PC-9 (cell line): ENCODE measurements around the gene LSM4. TPM values are rescaled to one million over a fixed set of nuclear protein-coding genes. Genes with fewer than 3 reads are reported as not detected.

Experiments used
- BruUV-seq: library from RNA; stranded (reverse); fragments of 400-500 nt; replicated peaks from 2 replicates; lab custom pipeline; 2021; lab: Mats Ljungman, UMichigan
- CTCF ChIA-PET: fragments of 300-600 bp; sonication (Branson Sonifier 250); formaldehyde crosslinking; loops from one replicate; lab custom pipeline; 2022; ENCODE audit warnings: antibody characterized with exemption; lab: Charles Lee
- POLR2A ChIA-PET: fragments of 300-600 bp; sonication (Branson Sonifier 250); formaldehyde crosslinking; loops from one replicate; lab custom pipeline; 2022; ENCODE audit warnings: antibody characterized with exemption; ENCODE audit not compliant: unreplicated experiment; lab: Charles Lee
- DNase-seq, 2 experiments: peaks; one replicate each; pipeline versions ENCODE4 v3.0.0 to v3.0.0-alpha.2; 2015 to 2022; ENCODE audit warnings: mixed read lengths in 1 of 2
- H2AFZ ChIP-seq: fragments of 200-600 bp; sonication (generic); 2 replicates; pipeline ENCODE4 v1.8.1; 2017; ENCODE audit warnings: antibody characterized with exemption
- H3F3A ChIP-seq: fragments of 200-600 bp; sonication (generic); 2 replicates; pipeline ENCODE4 v1.8.1; 2017; ENCODE audit warnings: antibody characterized with exemption, mild to moderate bottlenecking, low read depth; ENCODE audit not compliant: insufficient read depth
- H3K27ac ChIP-seq: fragments of 200-600 bp; sonication (generic); 2 replicates; pipeline ENCODE4 v1.6.1; 2016; ENCODE audit warnings: mixed run types
- H3K27me3 ChIP-seq: fragments of 200-600 bp; sonication (generic); 2 replicates; pipeline ENCODE4 v1.6.1; 2016; ENCODE audit warnings: low read depth, mixed run types; ENCODE audit not compliant: insufficient read depth
- H3K36me3 ChIP-seq: fragments of 200-600 bp; sonication (generic); 2 replicates; pipeline ENCODE4 v1.6.1; 2016; ENCODE audit warnings: low read depth, mixed run types
- H3K4me1 ChIP-seq: fragments of 200-600 bp; sonication (generic); replicated peaks from 2 replicates; pipeline ENCODE4 v1.6.1; 2016; ENCODE audit warnings: mixed run types; ENCODE audit not compliant: insufficient read depth
- H3K4me2 ChIP-seq: fragments of 200-600 bp; sonication (generic); 2 replicates; pipeline ENCODE4 v1.6.1; 2017; ENCODE audit warnings: mixed run types
- H3K4me3 ChIP-seq: fragments of 200-600 bp; sonication (generic); 2 replicates; pipeline ENCODE4 v1.6.1; 2016; ENCODE audit warnings: mixed run types
- H3K79me2 ChIP-seq: fragments of 200-600 bp; sonication (generic); 2 replicates; pipeline ENCODE4 v1.6.1; 2017; ENCODE audit warnings: low read depth, mixed run types
- H3K9me2 ChIP-seq: fragments of 200-600 bp; sonication (generic); 2 replicates; pipeline ENCODE4 v1.8.1; 2017; ENCODE audit warnings: mild to moderate bottlenecking; ENCODE audit not compliant: insufficient read depth
- H3K9me3 ChIP-seq: fragments of 200-600 bp; sonication (generic); 2 replicates; pipeline ENCODE4 v1.8.1; 2016; ENCODE audit warnings: low read depth; ENCODE audit not compliant: insufficient read depth
- H4K20me1 ChIP-seq: fragments of 200-600 bp; sonication (generic); 2 replicates; pipeline ENCODE4 v1.8.1; 2017; ENCODE audit not compliant: insufficient read depth
- EZH2 ChIP-seq: fragments of 200-600 bp; sonication (generic); IDR thresholded peaks from 2 replicates; pipeline ENCODE4 v1.8.0; 2017; ENCODE audit warnings: antibody characterized with exemption, low read depth
- intact Hi-C: fragments of 100-400 bp; cut with micrococcal nuclease; formaldehyde crosslinking; loops from one replicate; pipeline ENCODE4 v1.10.0; 2022; ENCODE audit not compliant: unreplicated experiment
- total RNA-seq: library from RNA; stranded (reverse); gene quantifications from 2 replicates; pipeline ENCODE4 v1.2.3, GENCODE V29; 2021
- TF ChIP-seq, protein P1 (sequence below): fragments of 200-600 bp; sonication (generic); conservative IDR thresholded peaks from 2 replicates; pipeline ENCODE4 v1.6.1; 2017; ENCODE audit warnings: mixed run types, antibody characterized with exemption, mild to moderate bottlenecking, moderate library complexity

Gene LSM4
- total RNA-seq, 1 experiment from 2014 or later = 323 TPM

DNA sequence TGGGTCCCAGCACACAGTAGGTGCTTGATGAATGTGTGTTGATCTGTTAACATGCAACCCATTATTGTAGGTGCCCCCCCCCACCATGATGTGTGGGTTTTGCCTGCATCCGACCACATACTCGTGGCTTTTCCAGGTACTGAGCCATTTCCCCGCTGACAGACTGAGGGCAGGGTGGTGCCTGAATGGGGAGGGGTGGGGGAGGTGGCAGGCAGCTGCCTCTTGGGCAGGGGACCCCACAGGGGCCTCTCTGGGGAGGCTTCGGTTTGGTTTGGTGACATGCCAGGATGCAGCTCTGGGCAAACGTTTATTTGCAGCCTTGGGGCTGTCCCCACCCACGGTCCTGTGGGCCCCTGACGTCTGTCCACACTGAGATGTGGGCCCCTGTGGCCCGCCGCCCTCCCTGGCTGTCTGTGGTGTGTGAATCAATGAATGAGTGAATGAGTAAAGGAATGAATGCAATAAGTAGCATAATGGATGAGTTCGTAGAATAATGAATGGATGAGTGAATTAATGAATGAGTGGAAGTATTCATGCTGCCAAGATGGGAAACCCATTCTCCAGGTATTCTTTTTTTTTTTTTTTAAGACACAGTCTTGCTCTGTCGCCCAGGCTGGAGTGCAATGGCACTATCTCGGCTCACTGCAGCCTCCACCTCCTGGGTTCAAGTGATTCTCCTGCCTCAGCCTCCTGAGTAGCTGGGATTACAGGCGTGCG is 32.4 kb downstream of the LSM4 start:
- no peaks in the 10 kb centered on the region for H3K9me3 ChIP-seq
- intact Hi-C loops = no loop called here
- POLR2A ChIA-PET = no interaction called here
- H3K36me3 ChIP-seq = no peaks in the 10 kb centered on the region
- DNase-seq = no peak
- no peak overlapping the region for H3K4me3 ChIP-seq
- H2AFZ ChIP-seq = no peak overlapping the region
- no TSS peak for BruUV-seq
- H3K4me2 ChIP-seq = no peak overlapping the region
- no peaks in the 10 kb centered on the region for H3K27me3 ChIP-seq
- no peaks in the 10 kb centered on the region for H4K20me1 ChIP-seq
- H3F3A ChIP-seq = peaks cover 54% of the 10 kb centered on the region
- H3K27ac ChIP-seq = no peak overlapping the region
- peaks cover 13% of the 10 kb centered on the region for H3K4me1 ChIP-seq
- H3K79me2 ChIP-seq = no peaks in the 10 kb centered on the region
- H3K9me2 ChIP-seq = no peaks in the 10 kb centered on the region
- CTCF ChIA-PET = no interaction called here
- TF ChIP-seq, protein P1, sequence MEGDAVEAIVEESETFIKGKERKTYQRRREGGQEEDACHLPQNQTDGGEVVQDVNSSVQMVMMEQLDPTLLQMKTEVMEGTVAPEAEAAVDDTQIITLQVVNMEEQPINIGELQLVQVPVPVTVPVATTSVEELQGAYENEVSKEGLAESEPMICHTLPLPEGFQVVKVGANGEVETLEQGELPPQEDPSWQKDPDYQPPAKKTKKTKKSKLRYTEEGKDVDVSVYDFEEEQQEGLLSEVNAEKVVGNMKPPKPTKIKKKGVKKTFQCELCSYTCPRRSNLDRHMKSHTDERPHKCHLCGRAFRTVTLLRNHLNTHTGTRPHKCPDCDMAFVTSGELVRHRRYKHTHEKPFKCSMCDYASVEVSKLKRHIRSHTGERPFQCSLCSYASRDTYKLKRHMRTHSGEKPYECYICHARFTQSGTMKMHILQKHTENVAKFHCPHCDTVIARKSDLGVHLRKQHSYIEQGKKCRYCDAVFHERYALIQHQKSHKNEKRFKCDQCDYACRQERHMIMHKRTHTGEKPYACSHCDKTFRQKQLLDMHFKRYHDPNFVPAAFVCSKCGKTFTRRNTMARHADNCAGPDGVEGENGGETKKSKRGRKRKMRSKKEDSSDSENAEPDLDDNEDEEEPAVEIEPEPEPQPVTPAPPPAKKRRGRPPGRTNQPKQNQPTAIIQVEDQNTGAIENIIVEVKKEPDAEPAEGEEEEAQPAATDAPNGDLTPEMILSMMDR = no peak
- no peak for TF ChIP-seq EZH2

- H3K4me2 ChIP-seq = no peak overlapping the region
- no peak overlapping the region for H2AFZ ChIP-seq
- intact Hi-C loops = no loop called here
- H3K4me1 ChIP-seq = peaks cover 13% of the 10 kb centered on the region
- H3K36me3 ChIP-seq = no peaks in the 10 kb centered on the region
- no peaks in the 10 kb centered on the region for H3K27me3 ChIP-seq
- DNase-seq = no peak
- BruUV-seq = no TSS peak
- no peaks in the 10 kb centered on the region for H3K79me2 ChIP-seq
- ChIA-PET CTCF (no interaction called here), POLR2A (no interaction called here)
- TF ChIP-seq, protein P1 = no peak
- no peak for TF ChIP-seq EZH2
- H3K27ac ChIP-seq = no peak overlapping the region
- H3F3A ChIP-seq = peaks cover 62% of the 10 kb centered on the region
- no peaks in the 10 kb centered on the region for H3K9me3 ChIP-seq
- no peaks in the 10 kb centered on the region for H3K9me2 ChIP-seq
- no peaks in the 10 kb centered on the region for H4K20me1 ChIP-seq
- no peak overlapping the region for H3K4me3 ChIP-seq
Measured at GRCh38 chr19:18289471-18290301, 33.2 kb downstream of the LSM4 start.

GRCh38 chr19:18287836-18288772 is 34.8 kb downstream of the LSM4 start:
- Histone ChIP-seq H3K27ac (no peak overlapping the region), H3K4me1 (peaks cover 7% of the 10 kb centered on the region), H3K36me3 (no peaks in the 10 kb centered on the region), H3K4me3 (no peak overlapping the region), H3K4me2 (no peak overlapping the region), H3F3A (peaks cover 57% of the 10 kb centered on the region; the same call in 1 of the 2 replicates), H3K27me3 (no peaks in the 10 kb centered on the region), H4K20me1 (no peaks in the 10 kb centered on the region), H2AFZ (no peak overlapping the region), H3K79me2 (peaks cover 4% of the 10 kb centered on the region; the same call in 1 of the 2 replicates), H3K9me2 (no peaks in the 10 kb centered on the region), H3K9me3 (no peaks in the 10 kb centered on the region)
- CTCF ChIA-PET = no interaction called here
- no TSS peak for BruUV-seq
- intact Hi-C loops = no loop called here
- no peak for TF ChIP-seq EZH2
- TF ChIP-seq, protein P1 = no peak
- POLR2A ChIA-PET = no interaction called here
- DNase-seq = no peak
